Fibroblast of the aortic adventitia (primary cell): Measurements from ENCODE around the gene PLXND1. TPM values are rescaled to one million over a fixed set of nuclear protein-coding genes. Genes with fewer than 3 reads are reported as not detected.

ENCODE experiments used
- DNase-seq: peaks from one replicate; pipeline ENCODE4 v3.0.0-alpha.2; 2010; ENCODE audit warnings: low read depth
- H3K4me3 ChIP-seq: 2 replicates; pipeline ENCODE4 v1.5.1; 2011; ENCODE audit warnings: low read depth, mild to moderate bottlenecking, control low read depth, low read length, moderate library complexity
- total RNA-seq: library from RNA; depleted of rRNA; stranded (reverse); fragments of >200 nt; gene quantifications from 2 replicates; pipeline ENCODE4 v1.2.3, GENCODE V29; 2012; ENCODE audit warnings: low replicate concordance
- TF ChIP-seq, protein P1 (sequence below): IDR thresholded peaks from 2 replicates; pipeline ENCODE4 v1.5.1; 2011; ENCODE audit warnings: mild to moderate bottlenecking, low read length, control low read depth, inconsistent platforms; ENCODE audit not compliant: insufficient read depth

The PLXND1 gene
- total RNA-seq, 1 donor: 31.4 TPM

DNA sequence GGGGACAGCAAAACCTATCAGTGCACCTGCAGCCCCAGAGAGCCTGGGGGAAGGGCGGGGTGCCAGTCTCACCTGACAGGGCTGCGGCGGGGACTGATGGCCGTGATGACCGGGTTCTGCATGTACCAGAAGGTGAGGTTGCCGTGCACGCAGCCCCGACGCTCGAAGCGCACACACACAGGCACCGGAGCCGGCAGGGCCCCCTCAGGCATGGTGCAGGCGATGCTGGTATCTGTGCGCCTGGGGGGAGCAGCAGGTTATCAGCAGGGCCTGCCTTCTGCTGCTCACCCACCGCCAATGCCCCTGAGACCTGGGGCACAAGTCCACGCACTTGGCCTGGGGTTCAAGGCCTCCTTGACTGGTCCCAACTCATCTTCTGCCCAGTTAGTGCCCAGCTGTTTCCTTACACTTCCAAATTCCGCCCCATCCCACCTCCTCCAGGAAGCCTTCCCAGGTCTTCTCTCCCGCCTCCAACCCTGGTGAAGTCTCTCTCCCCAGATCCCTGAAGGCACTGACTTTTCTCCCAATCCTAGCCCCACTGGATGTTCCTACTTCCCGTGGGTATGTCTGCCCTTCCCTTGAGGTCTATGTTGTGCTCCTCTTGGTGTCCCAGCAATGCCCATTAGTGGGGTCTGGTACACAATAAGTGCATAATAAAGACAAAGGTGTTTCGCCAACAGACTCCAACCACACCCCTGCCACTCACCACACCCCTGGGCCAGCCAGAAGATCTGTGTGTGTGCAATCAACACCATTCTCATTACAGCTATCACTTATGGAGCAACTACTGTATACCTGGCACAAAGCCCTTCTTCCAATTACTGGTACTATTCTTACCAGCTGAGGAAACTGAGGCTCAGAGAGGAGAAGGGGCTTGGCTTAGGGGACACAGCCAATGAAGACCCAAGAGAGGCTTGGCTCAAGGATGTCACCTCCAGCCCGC is 34.6 kb downstream of the PLXND1 start:
- H3K4me3 ChIP-seq: no peak overlapping the region
- DNase-seq: no peak
- TF ChIP-seq, protein P1, sequence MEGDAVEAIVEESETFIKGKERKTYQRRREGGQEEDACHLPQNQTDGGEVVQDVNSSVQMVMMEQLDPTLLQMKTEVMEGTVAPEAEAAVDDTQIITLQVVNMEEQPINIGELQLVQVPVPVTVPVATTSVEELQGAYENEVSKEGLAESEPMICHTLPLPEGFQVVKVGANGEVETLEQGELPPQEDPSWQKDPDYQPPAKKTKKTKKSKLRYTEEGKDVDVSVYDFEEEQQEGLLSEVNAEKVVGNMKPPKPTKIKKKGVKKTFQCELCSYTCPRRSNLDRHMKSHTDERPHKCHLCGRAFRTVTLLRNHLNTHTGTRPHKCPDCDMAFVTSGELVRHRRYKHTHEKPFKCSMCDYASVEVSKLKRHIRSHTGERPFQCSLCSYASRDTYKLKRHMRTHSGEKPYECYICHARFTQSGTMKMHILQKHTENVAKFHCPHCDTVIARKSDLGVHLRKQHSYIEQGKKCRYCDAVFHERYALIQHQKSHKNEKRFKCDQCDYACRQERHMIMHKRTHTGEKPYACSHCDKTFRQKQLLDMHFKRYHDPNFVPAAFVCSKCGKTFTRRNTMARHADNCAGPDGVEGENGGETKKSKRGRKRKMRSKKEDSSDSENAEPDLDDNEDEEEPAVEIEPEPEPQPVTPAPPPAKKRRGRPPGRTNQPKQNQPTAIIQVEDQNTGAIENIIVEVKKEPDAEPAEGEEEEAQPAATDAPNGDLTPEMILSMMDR: no peak

DNA sequence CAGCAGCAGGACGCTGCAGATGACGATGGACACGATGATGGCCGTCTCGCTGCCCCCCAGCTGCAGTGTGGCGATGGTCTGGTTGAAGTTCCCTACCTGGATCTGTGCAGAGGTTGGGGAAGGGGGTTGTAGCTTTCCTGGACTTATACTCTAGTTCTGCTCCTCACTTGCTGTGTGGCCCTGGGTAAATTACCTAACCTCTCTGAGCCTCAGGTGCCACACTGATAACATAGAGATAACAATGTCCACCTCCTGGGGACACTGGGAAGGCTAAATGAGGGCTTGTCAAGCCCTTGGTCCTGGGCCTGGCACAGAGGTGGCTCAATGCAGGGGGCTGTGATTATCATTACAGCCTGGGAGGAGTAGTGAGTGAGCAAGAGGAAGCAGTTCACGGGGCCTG is 36.6 kb downstream of the PLXND1 start:
- TF ChIP-seq, protein P1: no peak
- H3K4me3 ChIP-seq: no peak overlapping the region
- DNase-seq: no peak

DNA sequence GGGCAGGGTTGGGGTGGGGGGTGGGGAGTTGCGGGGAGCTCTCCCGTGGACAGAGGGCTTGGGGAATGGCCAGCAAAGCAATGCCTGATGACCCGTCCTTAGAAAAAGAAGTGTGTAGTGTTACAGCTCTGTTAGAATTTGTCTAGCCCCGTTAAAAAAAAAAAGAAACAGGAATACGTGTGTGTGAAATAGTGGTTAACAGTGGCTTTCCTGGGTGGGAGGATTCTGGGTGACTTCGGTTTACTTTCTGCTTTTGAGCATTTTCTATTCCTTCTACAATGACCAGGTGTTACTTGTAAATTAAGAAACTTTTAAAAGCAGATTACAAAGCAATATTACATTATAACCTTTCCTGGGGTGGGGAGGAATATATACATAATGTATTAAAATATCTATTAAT is 38.5 kb downstream of the PLXND1 start:
- TF ChIP-seq, protein P1: no peak
- no peak overlapping the region for H3K4me3 ChIP-seq
- DNase-seq: no peak

DNA sequence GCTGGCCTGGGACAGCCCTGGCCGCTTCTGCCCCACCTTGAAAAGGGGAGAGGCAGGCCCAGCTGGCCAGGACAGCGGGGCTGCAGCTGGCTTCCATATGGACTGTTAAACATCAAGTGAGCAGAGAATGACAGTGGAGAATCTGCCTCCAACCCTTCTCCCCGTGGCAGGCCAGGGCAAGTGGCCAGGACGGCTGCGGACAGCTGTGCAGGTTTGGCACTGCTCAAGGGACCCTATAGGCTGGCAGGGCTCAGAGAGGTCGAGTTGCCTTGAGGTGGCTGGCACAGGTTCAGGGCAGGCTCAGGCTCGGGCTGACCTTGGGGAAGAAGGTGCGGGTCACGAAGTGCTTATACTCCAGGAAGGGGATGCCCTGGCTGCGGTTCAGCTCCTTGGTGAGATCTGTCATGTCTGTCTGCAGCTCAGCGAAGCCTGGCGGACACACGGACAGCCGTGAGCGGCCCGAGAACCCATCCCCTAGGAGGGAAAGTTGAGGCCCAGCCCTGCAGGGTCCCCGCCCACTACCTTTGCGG is 39.2 kb downstream of the PLXND1 start:
- TF ChIP-seq, protein P1: no peak
- DNase-seq: no peak
- no peak overlapping the region for H3K4me3 ChIP-seq

DNA sequence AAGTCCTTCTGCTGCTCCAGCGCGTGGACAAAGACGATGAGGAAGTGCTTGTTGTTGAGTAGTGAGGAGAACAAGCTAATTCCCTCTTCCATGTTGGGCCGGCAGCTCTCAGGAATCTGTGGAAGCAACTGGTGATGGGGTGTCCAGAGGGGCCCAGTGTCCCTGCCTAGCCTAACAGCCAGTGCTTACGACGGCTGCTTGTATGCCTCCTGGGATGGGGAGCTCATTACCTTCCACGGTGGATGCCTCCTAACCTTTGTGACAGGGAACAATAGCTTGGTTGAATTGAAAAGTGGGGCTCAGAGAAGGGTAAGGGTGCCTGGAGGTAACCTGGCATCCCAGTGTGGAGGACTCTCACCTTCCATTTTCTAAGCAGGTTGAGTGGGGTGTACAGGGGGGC is 40.6 kb downstream of the PLXND1 start:
- DNase-seq: no peak

DNA sequence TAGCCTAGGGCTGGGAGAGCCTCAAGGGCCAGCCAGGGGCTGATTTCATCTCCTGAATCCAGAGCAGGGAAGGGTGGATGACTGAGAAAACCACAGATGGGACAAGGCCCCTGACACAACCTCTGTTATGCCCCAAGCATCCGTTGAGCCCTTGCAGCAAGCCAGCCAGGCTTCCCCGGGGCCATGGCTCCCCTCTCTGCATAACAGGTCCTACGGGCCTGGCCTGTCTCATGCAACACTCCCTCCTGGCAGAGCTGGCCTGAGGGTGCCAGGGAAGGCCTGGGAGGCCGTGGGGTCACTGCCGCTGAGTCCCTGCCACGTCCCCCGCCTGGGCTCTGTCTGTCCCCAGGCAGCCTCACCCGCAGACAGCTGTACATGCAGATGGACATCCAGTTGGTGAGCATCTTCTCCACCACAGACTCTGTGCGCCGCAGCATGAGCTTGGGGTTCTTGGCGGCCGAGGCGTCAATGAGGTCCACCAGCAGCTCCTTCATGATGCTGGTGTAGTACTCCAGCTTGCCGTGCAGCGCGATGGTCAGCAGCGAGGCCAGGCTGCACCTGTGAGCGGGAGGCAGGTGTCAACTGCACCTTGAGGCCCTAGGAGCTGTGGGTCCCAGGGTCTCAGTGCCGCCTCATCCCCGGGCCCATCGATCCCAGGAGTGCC is 41.4 kb downstream of the PLXND1 start:
- DNase-seq: no peak
- no peak overlapping the region for H3K4me3 ChIP-seq
- TF ChIP-seq, protein P1: no peak

More for the DNA sequence above, 40.6 kb downstream of the PLXND1 start:
- H3K4me3 ChIP-seq: no peak overlapping the region
- TF ChIP-seq, protein P1: no peak
